ENCODE data around the gene PLEKHH2.

PLEKHH2 gene

GRCh38 chr2:43787895-43788294 is 150.8 kb downstream of the PLEKHH2 start:
- no peak for TF ChIP-seq CTCF (IDR thresholded peaks at IDR 0.05)

- no peak for TF ChIP-seq CTCF (IDR thresholded peaks at IDR 0.05)
Observed at GRCh38 chr2:43788646-43789045, 151.6 kb downstream of the PLEKHH2 start.

GRCh38 chr2:43790147-43790546 is 153.1 kb downstream of the PLEKHH2 start:
- TF ChIP-seq CTCF (IDR thresholded peaks at IDR 0.05) = no peak

GRCh38 chr2:43791035-43791765 is 154.1 kb downstream of the PLEKHH2 start:
- no peak for TF ChIP-seq CTCF (IDR thresholded peaks at IDR 0.05)

- no peak for TF ChIP-seq CTCF (IDR thresholded peaks at IDR 0.05)
Observed at GRCh38 chr2:43792653-43793052, 155.6 kb downstream of the PLEKHH2 start.

- TF ChIP-seq CTCF (IDR thresholded peaks at IDR 0.05) = no peak
Observed at GRCh38 chr2:43794956-43795355, 157.9 kb downstream of the PLEKHH2 start.

- no peak for TF ChIP-seq CTCF (IDR thresholded peaks at IDR 0.05)
Observed at GRCh38 chr2:43796206-43796605, 159.1 kb downstream of the PLEKHH2 start.

- TF ChIP-seq CTCF (IDR thresholded peaks at IDR 0.05) = peak; percentile 14; the same call in 1 of the 2 replicates
Observed at GRCh38 chr2:43798300-43798699, 161.2 kb downstream of the PLEKHH2 start.
